Astrocyte (in vitro differentiated cells and primary cell): ENCODE measurements around the gene ALPI.

Source experiments
- CTCF ChIP-seq: IDR thresholded peaks from 2 replicates; pipeline ENCODE4 v1.5.1; 2011; ENCODE audit warnings: low read depth, mild to moderate bottlenecking, inconsistent platforms, low read length, moderate library complexity; ENCODE audit not compliant: insufficient read depth
- EZH2 ChIP-seq: IDR thresholded peaks from 2 replicates; pipeline ENCODE4 v1.6.1; 2012; ENCODE audit warnings: mild to moderate bottlenecking, low read length, inconsistent platforms; ENCODE audit not compliant: insufficient read depth

- TF ChIP-seq CTCF = no peak
- no peak for TF ChIP-seq EZH2
Observed at GRCh38 chr2:232412986-232413385, 43.0 kb upstream of the ALPI start.
